Neural progenitor cell (in vitro differentiated cells): ENCODE measurements around the gene NR2F6. TPM values are rescaled to one million over a fixed set of nuclear protein-coding genes. Genes with fewer than 3 reads are reported as not detected.

Source experiments
- DNase-seq: peaks from one replicate; pipeline ENCODE4 v3.0.0-alpha.2; 2016; ENCODE audit warnings: low spot score
- H2AFZ ChIP-seq: fragments of 200-600 bp; sonication (generic); replicated peaks from 2 replicates; pipeline ENCODE4 v1.6.1; 2016; ENCODE audit warnings: antibody characterized with exemption
- H3F3A ChIP-seq: fragments of 200-600 bp; sonication (generic); 2 replicates; pipeline ENCODE4 v1.6.1; 2016; ENCODE audit warnings: antibody characterized with exemption, low read depth
- H3K27ac ChIP-seq: fragments of 200-600 bp; sonication (generic); 2 replicates; pipeline ENCODE4 v1.5.1; 2016; ENCODE audit warnings: mild to moderate bottlenecking
- H3K27me3 ChIP-seq: fragments of 200-600 bp; sonication (generic); 2 replicates; pipeline ENCODE4 v1.6.1; 2016; ENCODE audit warnings: mild to moderate bottlenecking, moderate library complexity
- H3K36me3 ChIP-seq: fragments of 200-600 bp; sonication (generic); 2 replicates; pipeline ENCODE4 v1.5.1; 2016
- H3K4me1 ChIP-seq: fragments of 200-600 bp; sonication (generic); 2 replicates; pipeline ENCODE4 v1.6.1; 2016; ENCODE audit warnings: mixed run types
- H3K4me2 ChIP-seq: fragments of 200-600 bp; sonication (generic); 2 replicates; pipeline ENCODE4 v1.6.1; 2016
- H3K4me3 ChIP-seq: fragments of 200-600 bp; sonication (generic); 2 replicates; pipeline ENCODE4 v1.5.1; 2016
- H3K79me2 ChIP-seq: fragments of 200-600 bp; sonication (generic); 2 replicates; pipeline ENCODE4 v1.6.1; 2016; ENCODE audit warnings: low read depth
- H3K9ac ChIP-seq: fragments of 200-600 bp; sonication (generic); 2 replicates; pipeline ENCODE4 v1.6.1; 2016
- H3K9me3 ChIP-seq: fragments of 200-600 bp; sonication (generic); 2 replicates; pipeline ENCODE4 v1.5.1; 2016; ENCODE audit warnings: low read depth
- H4K20me1 ChIP-seq: fragments of 200-600 bp; sonication (generic); 2 replicates; pipeline ENCODE4 v1.6.1; 2016; ENCODE audit warnings: low read depth
- H3K27ac Mint-ChIP-seq: 3 replicates; pipeline ENCODE4 v1.8.0; 2021; ENCODE audit warnings: mixed read lengths
- H3K27me3 Mint-ChIP-seq: 2 replicates; pipeline ENCODE4 v1.8.0; 2022; ENCODE audit warnings: low read depth, mild to moderate bottlenecking, inconsistent platforms, moderate library complexity, mixed read lengths; ENCODE audit not compliant: insufficient read depth
- H3K36me3 Mint-ChIP-seq: 3 replicates; pipeline ENCODE4 v1.8.0; 2021; ENCODE audit warnings: mixed read lengths
- H3K4me1 Mint-ChIP-seq: 3 replicates; pipeline ENCODE4 v1.8.0; 2021; ENCODE audit warnings: mixed read lengths
- H3K4me3 Mint-ChIP-seq: 3 replicates; pipeline ENCODE4 v1.8.0; 2021; ENCODE audit warnings: mild to moderate bottlenecking, moderate library complexity, mixed read lengths
- H3K9me3 Mint-ChIP-seq: 3 replicates; pipeline ENCODE4 v1.8.0; 2020; ENCODE audit warnings: mixed read lengths
- EZH2 ChIP-seq: fragments of 200-600 bp; sonication (generic); IDR thresholded peaks from 2 replicates; pipeline ENCODE4 v1.6.1; 2017; ENCODE audit warnings: antibody characterized with exemption, mild to moderate bottlenecking, moderate library complexity
- EZH2phosphoT487 ChIP-seq: fragments of 200-600 bp; sonication (generic); IDR thresholded peaks from 2 replicates; pipeline ENCODE4 v1.6.1; 2017; ENCODE audit warnings: antibody characterized with exemption
- total RNA-seq: library from RNA; depleted of rRNA; stranded (reverse); fragments of >200 nt; gene quantifications from 2 replicates; pipeline ENCODE4 v1.2.3, GENCODE V29; 2015; ENCODE audit warnings: low replicate concordance
- TF ChIP-seq, protein P1 (sequence below): fragments of 200-600 bp; sonication (generic); IDR thresholded peaks from 2 replicates; pipeline ENCODE4 v1.5.1; 2017; ENCODE audit warnings: antibody characterized with exemption, mild to moderate bottlenecking

NR2F6 gene
- total RNA-seq, 1 donor from 2014 or later: 14.3 TPM

DNA sequence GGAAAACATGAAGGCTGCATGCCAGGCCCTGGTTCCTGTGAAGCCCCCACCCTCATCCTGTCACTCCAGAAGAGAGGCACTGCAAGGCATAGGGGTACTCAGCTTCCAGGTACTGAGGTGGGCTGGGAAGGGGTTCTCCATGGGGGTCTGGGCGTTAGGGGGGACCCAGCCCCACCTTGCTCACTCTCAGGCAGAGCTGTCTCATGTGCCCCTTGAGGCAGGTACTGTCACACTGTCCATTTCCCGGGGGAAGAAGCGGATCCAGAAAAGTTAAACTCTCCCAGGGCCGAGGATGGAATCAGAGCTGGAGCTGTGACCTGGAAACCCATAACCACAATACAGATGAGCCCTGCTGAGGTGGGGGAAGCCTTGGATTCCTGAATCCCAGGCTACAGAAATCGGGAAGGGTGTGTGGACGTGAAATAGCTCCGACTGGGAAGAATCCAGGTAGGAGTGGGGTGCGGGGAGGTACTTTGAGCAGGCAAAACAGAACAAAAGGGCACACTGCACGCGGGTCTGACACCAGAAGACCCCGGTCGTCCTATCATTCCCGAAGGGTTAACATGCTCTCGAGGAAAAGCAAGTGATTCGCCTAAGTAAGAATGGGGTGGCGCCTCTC is 31.1 kb downstream of the NR2F6 start:
- DNase-seq: no peak
- Mint-ChIP-seq H3K27ac (peak overlapping the region; percentile 99), H3K9me3 (no peaks in the 10 kb centered on the region), H3K27me3 (peaks cover 7% of the 10 kb centered on the region), H3K36me3 (peaks cover 15% of the 10 kb centered on the region), H3K4me1 (peaks cover 10% of the 10 kb centered on the region), H3K4me3 (peak overlapping the region; percentile 93)
- TF ChIP-seq EZH2 (no peak), EZH2phosphoT487 (no peak)
- TF ChIP-seq, protein P1, sequence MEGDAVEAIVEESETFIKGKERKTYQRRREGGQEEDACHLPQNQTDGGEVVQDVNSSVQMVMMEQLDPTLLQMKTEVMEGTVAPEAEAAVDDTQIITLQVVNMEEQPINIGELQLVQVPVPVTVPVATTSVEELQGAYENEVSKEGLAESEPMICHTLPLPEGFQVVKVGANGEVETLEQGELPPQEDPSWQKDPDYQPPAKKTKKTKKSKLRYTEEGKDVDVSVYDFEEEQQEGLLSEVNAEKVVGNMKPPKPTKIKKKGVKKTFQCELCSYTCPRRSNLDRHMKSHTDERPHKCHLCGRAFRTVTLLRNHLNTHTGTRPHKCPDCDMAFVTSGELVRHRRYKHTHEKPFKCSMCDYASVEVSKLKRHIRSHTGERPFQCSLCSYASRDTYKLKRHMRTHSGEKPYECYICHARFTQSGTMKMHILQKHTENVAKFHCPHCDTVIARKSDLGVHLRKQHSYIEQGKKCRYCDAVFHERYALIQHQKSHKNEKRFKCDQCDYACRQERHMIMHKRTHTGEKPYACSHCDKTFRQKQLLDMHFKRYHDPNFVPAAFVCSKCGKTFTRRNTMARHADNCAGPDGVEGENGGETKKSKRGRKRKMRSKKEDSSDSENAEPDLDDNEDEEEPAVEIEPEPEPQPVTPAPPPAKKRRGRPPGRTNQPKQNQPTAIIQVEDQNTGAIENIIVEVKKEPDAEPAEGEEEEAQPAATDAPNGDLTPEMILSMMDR: no peak
- Histone ChIP-seq H3F3A (peaks cover 5% of the 10 kb centered on the region), H3K9me3 (no peaks in the 10 kb centered on the region), H3K27ac (peak overlapping the region; percentile 69), H3K79me2 (no peaks in the 10 kb centered on the region), H3K4me3 (peak overlapping the region; percentile 60), H2AFZ (peak overlapping the region; percentile 65), H3K4me1 (peaks cover 4% of the 10 kb centered on the region), H3K27me3 (no peaks in the 10 kb centered on the region), H4K20me1 (no peaks in the 10 kb centered on the region), H3K4me2 (peak overlapping the region; percentile 86), H3K36me3 (no peaks in the 10 kb centered on the region), H3K9ac (peak overlapping the region; percentile 40)

DNA sequence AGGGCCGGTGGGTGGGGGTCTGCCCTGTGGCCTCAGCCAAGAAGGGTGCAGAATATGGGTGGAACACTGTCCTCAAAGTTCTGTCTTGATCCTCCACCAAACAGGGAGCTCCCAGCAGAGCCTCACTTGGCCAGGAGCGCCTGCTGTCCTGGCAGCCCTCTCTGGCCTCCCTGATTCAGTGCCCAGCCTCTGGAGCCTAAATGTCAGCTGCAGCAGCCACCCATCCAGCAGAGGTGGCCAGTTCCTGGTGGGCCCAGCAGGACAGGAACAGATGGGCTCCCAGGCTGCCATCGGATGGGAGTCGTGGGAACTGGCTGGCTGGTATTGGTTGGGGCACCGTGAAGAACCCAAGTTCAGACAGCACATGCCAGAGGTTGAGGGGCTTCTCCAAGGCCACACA is 32.4 kb downstream of the NR2F6 start:
- H3K27ac ChIP-seq: no peak overlapping the region
- no peak overlapping the region for H3K27ac Mint-ChIP-seq
- H3K4me1 ChIP-seq: peaks cover 8% of the 10 kb centered on the region
- H2AFZ ChIP-seq: no peak overlapping the region
- H3K9me3 ChIP-seq: no peaks in the 10 kb centered on the region
- no peak for DNase-seq
- no peaks in the 10 kb centered on the region for H3K9me3 Mint-ChIP-seq
- H3K4me2 ChIP-seq: no peak overlapping the region
- peaks cover 7% of the 10 kb centered on the region for H3K27me3 Mint-ChIP-seq
- H3K27me3 ChIP-seq: no peaks in the 10 kb centered on the region
- TF ChIP-seq, protein P1: no peak
- TF ChIP-seq EZH2 (no peak), EZH2phosphoT487 (no peak)
- no peaks in the 10 kb centered on the region for H3K79me2 ChIP-seq
- no peak overlapping the region for H3K9ac ChIP-seq
- H3F3A ChIP-seq: peaks cover 11% of the 10 kb centered on the region
- no peaks in the 10 kb centered on the region for H3K36me3 ChIP-seq
- peaks cover 13% of the 10 kb centered on the region for H3K4me1 Mint-ChIP-seq
- peaks cover 23% of the 10 kb centered on the region for H3K36me3 Mint-ChIP-seq
- no peaks in the 10 kb centered on the region for H4K20me1 ChIP-seq
- no peak overlapping the region for H3K4me3 Mint-ChIP-seq
- H3K4me3 ChIP-seq: no peak overlapping the region

- Mint-ChIP-seq H3K36me3 (peaks cover 21% of the 10 kb centered on the region), H3K4me1 (peaks cover 15% of the 10 kb centered on the region)
- H3K4me2 ChIP-seq: no peak overlapping the region
Observed at GRCh38 chr19:17211547-17212446, 33.9 kb downstream of the NR2F6 start.

More at GRCh38 chr19:17211547-17212446, 33.9 kb downstream of the NR2F6 start:
- no peak overlapping the region for H3K27ac Mint-ChIP-seq
- Histone ChIP-seq H2AFZ (no peak overlapping the region), H4K20me1 (no peaks in the 10 kb centered on the region), H3K4me1 (peaks cover 8% of the 10 kb centered on the region), H3K36me3 (no peaks in the 10 kb centered on the region), H3K9me3 (no peaks in the 10 kb centered on the region), H3K27ac (no peak overlapping the region), H3K9ac (no peak overlapping the region), H3K4me3 (no peak overlapping the region), H3F3A (peaks cover 11% of the 10 kb centered on the region), H3K27me3 (no peaks in the 10 kb centered on the region), H3K79me2 (no peaks in the 10 kb centered on the region)
- H3K4me3 Mint-ChIP-seq: no peak overlapping the region
- TF ChIP-seq, protein P1: no peak
- TF ChIP-seq EZH2phosphoT487 (no peak), EZH2 (no peak)
- no peak for DNase-seq
- H3K27me3 Mint-ChIP-seq: peaks cover 7% of the 10 kb centered on the region
- H3K9me3 Mint-ChIP-seq: no peaks in the 10 kb centered on the region
